Common myeloid progenitor, CD34-positive (primary cell): ENCODE data around the gene C1orf21.

Source experiments
- CTCF ChIA-PET: fragments of 350-600 bp; sonication (Branson Sonifier 250); formaldehyde crosslinking; loops from one replicate; lab custom pipeline; 2021; ENCODE audit warnings: antibody characterized with exemption; lab: Charles Lee
- POLR2A ChIA-PET: fragments of 350-600 bp; sonication (Branson Sonifier 250); formaldehyde crosslinking; loops from one replicate; lab custom pipeline; 2021; ENCODE audit warnings: antibody characterized with exemption; lab: Charles Lee
- DNase-seq, 3 donors: peaks; one replicate each; pipeline versions ENCODE4 v3.0.0 to v3.0.0-alpha.2; 2013
- H3K27ac ChIP-seq, 2 experiments: 1 replicate in 1 of 2; 2 replicates in 1 of 2; pipeline ENCODE4 v1.7.0; 2013; ENCODE audit warnings: inconsistent platforms in 2 of 2, low read length in 2 of 2, mild to moderate bottlenecking in 2 of 2, low read depth in 1 of 2, moderate library complexity in 1 of 2; ENCODE audit not compliant: severe bottlenecking in 2 of 2, insufficient read depth in 1 of 2, poor library complexity in 1 of 2
- H3K27me3 ChIP-seq, 5 experiments: replicated peaks in 2 of 5; 1 replicate in 3 of 5; 2 replicates in 2 of 5; pipeline versions ENCODE4 v1.6.1 to v1.7.0; 2013; ENCODE audit warnings: low read length in 4 of 5, mild to moderate bottlenecking in 2 of 5, moderate library complexity in 2 of 5, inconsistent platforms in 1 of 5; ENCODE audit not compliant: insufficient read depth in 5 of 5, control insufficient read depth in 4 of 5
- H3K36me3 ChIP-seq, 4 experiments: 1 replicate in 2 of 4; 2 replicates in 2 of 4; pipeline versions ENCODE4 v1.6.1 to v1.7.0; 2013; ENCODE audit warnings: low read length in 3 of 4, control low read depth in 1 of 4, mild to moderate bottlenecking in 1 of 4; ENCODE audit not compliant: control insufficient read depth in 4 of 4, insufficient read depth in 4 of 4
- H3K4me1 ChIP-seq, 4 experiments: 1 replicate in 3 of 4; 2 replicates in 1 of 4; pipeline versions ENCODE4 v1.6.1 to v1.7.1; 2013; ENCODE audit warnings: low read length in 3 of 4, mild to moderate bottlenecking in 3 of 4, control low read depth in 1 of 4, inconsistent platforms in 1 of 4, moderate library complexity in 1 of 4; ENCODE audit not compliant: control insufficient read depth in 4 of 4, insufficient read depth in 4 of 4; ENCODE audit errors: control extremely low read depth in 1 of 4
- H3K4me3 ChIP-seq, 7 experiments: 1 replicate in 4 of 7; 2 replicates in 3 of 7; pipeline versions ENCODE4 v1.5.1 to v1.7.0; 2013; ENCODE audit warnings: mild to moderate bottlenecking in 7 of 7, low read length in 6 of 7, moderate library complexity in 6 of 7, inconsistent platforms in 2 of 7, low read depth in 2 of 7, control low read depth in 1 of 7; ENCODE audit not compliant: insufficient read depth in 4 of 7, control insufficient read depth in 1 of 7; ENCODE audit errors: extremely low read depth in 1 of 7
- H3K9me3 ChIP-seq, 5 experiments: 1 replicate in 4 of 5; 2 replicates in 1 of 5; pipeline versions ENCODE4 v1.6.1 to v1.7.1; 2013; ENCODE audit warnings: low read length in 4 of 5, mild to moderate bottlenecking in 2 of 5, inconsistent platforms in 1 of 5, low read depth in 1 of 5, moderate library complexity in 1 of 5; ENCODE audit not compliant: control insufficient read depth in 4 of 5, insufficient read depth in 2 of 5; ENCODE audit errors: control extremely low read depth in 1 of 5
- WGBS: methylation state at CpG from one replicate; pipeline ENCODE4 v1.1.5; 2013; ENCODE audit not compliant: insufficient coverage; 5-methylcytosine and 5-hydroxymethylcytosine counted together

C1orf21 gene

DNA sequence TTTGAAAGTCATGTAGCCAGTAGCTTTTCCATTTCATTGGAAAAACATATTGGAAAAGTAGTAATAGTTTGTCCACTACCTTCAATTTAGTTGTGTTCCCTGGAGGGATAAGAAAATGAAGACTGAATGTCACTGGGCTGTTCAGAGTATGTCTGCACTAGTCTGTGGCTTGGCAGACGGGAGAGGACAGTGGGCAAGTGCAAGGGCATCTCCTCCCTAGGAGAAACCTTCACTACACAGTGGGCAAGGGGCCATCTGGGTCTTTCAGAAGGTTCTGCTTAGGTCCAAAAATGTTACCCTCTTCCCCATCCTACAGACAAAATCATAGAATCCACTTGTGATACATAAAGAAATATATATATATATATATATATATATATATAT, 118.1 kb downstream of the C1orf21 start:
- Histone ChIP-seq H3K27ac (no peak overlapping the region), H3K9me3 (no peaks in the 10 kb centered on the region), H3K4me3 (no peak overlapping the region), H3K36me3 (peaks cover 0 to 5% (median under 1%) of the 10 kb centered on the region in 4 experiments), H3K4me1 (peaks cover 0 to 18% (median 10%) of the 10 kb centered on the region in 4 experiments), H3K27me3 (no peaks in the 10 kb centered on the region)
- ChIA-PET POLR2A (no interaction called here), CTCF (no interaction called here)
- DNase-seq, result no peak
- WGBS, result no CpG with 5 or more reads among the region's 1 CpG

DNA sequence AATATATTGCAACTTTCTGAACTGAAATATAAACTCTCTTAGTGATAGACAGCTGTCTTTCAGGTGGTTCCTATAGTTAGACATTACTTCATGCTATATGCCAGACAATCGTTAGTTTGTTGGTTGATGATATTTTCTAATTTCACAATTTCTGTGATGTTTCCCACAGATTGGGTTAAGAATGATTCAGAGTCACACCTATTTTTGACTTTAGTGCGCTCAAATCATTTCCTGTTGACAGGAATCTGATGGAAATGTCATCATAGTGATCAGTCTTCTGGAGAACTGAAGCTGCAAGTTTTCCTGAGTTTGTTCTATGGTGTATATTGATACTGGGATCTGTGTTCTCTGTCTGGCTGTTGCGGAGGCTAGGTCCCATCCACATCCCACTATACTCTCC, 119.7 kb downstream of the C1orf21 start:
- Histone ChIP-seq H3K9me3 (no peaks in the 10 kb centered on the region), H3K27me3 (no peaks in the 10 kb centered on the region), H3K4me3 (no peak overlapping the region), H3K36me3 (peaks cover 0 to 12% (median 2%) of the 10 kb centered on the region in 4 experiments), H3K27ac (no peak overlapping the region), H3K4me1 (peaks cover 0 to 18% (median 10%) of the 10 kb centered on the region in 4 experiments)
- POLR2A ChIA-PET, result no interaction called here
- CTCF ChIA-PET, result interaction anchor here (1.0 kb wide), 1 partner anchor 15 kb away, joined by 3 read pairs; no protein-coding TSS in a partner anchor
- WGBS, result 92% methylated on average over 2 of the region's 3 CpGs
- no peak for DNase-seq

DNA sequence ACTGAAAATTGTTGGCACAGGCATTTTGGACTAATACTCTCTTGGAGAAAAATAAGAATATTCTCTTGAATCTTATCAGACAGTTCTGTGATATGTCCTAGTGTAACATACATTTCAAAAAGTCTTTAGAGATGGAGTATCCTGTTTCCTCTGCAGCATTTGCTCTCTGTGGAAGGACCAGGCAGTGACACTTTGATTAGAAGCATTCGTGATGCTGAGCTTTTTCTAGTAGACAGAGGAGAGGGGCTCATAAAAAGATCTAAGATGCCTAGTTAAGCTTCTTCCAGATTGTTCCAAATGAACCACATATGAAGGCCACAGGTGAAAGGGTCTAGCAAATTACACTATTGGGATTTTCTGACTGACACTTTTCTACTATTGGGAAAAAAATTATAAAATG, 120.3 kb downstream of the C1orf21 start:
- POLR2A ChIA-PET, result no interaction called here
- Histone ChIP-seq H3K4me1 (peaks cover 0 to 18% (median 10%) of the 10 kb centered on the region in 4 experiments), H3K36me3 (peaks cover 0 to 12% (median 4%) of the 10 kb centered on the region in 4 experiments), H3K9me3 (no peaks in the 10 kb centered on the region), H3K27ac (peak overlapping the region in 1 of 2 experiments; percentile 18), H3K4me3 (peak overlapping the region in 1 of 7 experiments; percentile 51), H3K27me3 (no peaks in the 10 kb centered on the region)
- CTCF ChIA-PET, result interaction anchor here (1.0 kb wide), 1 partner anchor 15 kb away, joined by 3 read pairs; no protein-coding TSS in a partner anchor
- DNase-seq, result no peak
- WGBS, result 0% methylated on average over 1 of the region's 1 CpG

DNA sequence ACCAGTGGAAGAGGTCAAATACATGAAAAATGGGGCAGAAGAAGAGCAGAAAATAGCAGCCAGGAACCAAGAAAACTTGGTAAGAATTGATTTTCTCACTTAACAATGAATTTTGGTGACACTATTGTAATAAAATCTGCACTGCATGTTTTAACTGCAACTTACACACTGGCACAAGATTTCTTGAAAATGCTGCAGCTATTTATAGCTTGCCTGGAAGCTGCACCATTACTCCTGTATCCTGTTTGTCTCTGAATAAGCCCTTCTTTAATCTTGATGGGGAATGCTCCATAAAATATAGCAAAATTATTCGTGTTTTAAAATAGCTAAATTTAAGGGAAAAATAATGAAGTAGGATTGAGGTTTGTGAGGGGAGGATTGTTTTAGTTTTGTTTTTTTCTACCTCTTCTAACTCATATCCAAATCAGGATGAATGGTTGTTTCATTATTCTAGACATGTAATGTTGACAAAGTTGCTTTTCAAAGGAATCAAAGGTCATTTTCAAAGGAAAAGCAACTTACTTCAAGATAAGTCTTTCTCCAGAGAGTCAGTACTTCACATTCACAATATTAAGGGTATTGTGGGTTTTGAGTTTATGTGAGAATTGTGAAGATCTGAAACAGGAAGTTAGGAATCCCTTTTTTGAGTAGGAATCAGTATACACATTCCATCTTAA, 120.9 kb downstream of the C1orf21 start:
- Histone ChIP-seq H3K27ac (peak overlapping the region in 1 of 2 experiments; percentile 18), H3K4me1 (peaks cover 0 to 18% (median 10%) of the 10 kb centered on the region in 4 experiments), H3K9me3 (no peaks in the 10 kb centered on the region), H3K27me3 (no peaks in the 10 kb centered on the region), H3K4me3 (peak overlapping the region in 2 of 7 experiments; percentile 37 to 51), H3K36me3 (peaks cover 0 to 14% (median 4%) of the 10 kb centered on the region in 4 experiments)
- POLR2A ChIA-PET, result interaction anchor here (0.7 kb wide), 1 partner anchor 484 kb away, joined by 3 read pairs; no protein-coding TSS in a partner anchor
- no CpG with 5 or more reads among the region's 1 CpG for WGBS
- CTCF ChIA-PET, result interaction anchor here (1.4 kb wide), 1 partner anchor 156 kb away, joined by 4 read pairs; no protein-coding TSS in a partner anchor
- no peak for DNase-seq

DNA sequence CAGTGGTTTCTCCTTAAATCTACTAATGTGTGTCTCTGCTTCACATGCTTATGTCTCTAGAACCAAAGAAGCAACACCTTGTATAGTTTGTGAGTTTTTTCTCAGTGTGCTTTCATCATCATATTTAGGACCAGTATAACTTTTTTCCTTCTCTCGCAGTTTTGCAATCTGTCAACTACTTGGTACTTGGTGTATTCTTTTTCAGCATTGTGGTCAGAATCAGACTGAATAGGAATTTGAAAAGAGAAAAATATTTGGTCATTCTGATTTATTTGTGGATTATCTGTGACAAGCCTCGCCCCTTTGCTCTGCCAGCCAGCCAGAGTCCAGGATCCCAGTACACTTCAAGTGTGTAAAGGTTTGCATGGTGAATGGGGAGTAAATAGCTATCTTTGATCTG, 122.3 kb downstream of the C1orf21 start:
- no peak for DNase-seq
- H3K9me3 ChIP-seq, result no peaks in the 10 kb centered on the region
- 100% methylated on average over 1 of the region's 2 CpGs for WGBS
- no peak overlapping the region for H3K4me3 ChIP-seq
- peaks cover 0 to 21% (median 15%) of the 10 kb centered on the region in 4 experiments for H3K4me1 ChIP-seq
- POLR2A ChIA-PET, result no interaction called here
- H3K27ac ChIP-seq, result no peak overlapping the region
- no peaks in the 10 kb centered on the region for H3K27me3 ChIP-seq
- CTCF ChIA-PET, result interaction anchor here (0.8 to 2.2 kb wide), 2 partner anchors 16 to 26 kb away, joined by 4 to 7 read pairs; no protein-coding TSS in a partner anchor
- peaks cover 0 to 15% (median 4%) of the 10 kb centered on the region in 4 experiments for H3K36me3 ChIP-seq

DNA sequence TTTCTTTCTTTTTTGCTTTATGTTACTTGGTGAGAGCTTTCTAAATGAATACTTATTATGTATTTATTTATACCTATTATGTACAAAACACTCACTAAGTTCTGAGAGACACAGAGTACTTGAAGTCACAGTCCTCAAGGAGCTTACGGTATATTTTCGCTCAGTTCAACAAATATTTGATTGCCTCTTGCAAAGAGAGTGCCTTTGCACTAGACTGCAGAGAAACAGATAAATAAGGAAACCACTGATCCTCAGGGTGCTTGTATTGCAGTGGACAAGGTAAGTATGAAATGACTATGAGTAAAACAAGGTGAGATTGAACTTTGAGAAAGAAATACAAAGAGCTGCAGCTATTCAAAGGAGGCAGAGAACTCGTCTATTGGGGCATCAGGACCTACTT, 123.3 kb downstream of the C1orf21 start:
- WGBS, result 100% methylated on average over 2 of the region's 3 CpGs
- no peak for DNase-seq
- CTCF ChIA-PET, result interaction anchor here (0.8 to 2.2 kb wide), 4 partner anchors 13 to 27 kb away, joined by 3 to 7 read pairs (median 5); no protein-coding TSS in a partner anchor
- Histone ChIP-seq H3K27me3 (no peaks in the 10 kb centered on the region), H3K36me3 (peaks cover 0 to 15% (median 4%) of the 10 kb centered on the region in 4 experiments), H3K4me3 (no peak overlapping the region), H3K27ac (no peak overlapping the region), H3K4me1 (peaks cover 0 to 21% (median 16%) of the 10 kb centered on the region in 4 experiments), H3K9me3 (no peaks in the 10 kb centered on the region)
- POLR2A ChIA-PET, result no interaction called here

DNA sequence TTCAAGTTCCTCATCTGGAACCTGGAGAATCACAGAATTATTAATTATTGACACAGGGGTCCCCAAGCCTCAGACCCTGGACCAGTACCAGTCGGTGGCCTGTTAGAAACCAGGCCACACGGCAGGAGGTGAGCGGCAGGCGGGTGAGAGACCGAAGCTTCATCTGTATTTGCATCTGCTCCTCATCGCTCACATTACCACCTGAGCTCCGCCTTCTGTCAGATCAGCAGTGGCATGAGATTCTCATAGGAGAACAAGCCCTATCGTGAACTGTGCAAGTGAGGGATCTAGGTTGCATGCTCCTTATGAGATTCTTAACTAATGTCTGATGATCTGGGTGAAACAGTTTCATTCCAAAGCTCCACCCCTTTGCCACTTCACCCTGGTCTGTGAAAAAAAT, 125.9 kb downstream of the C1orf21 start:
- DNase-seq, result no peak

More for the DNA sequence above, 125.9 kb downstream of the C1orf21 start:
- ChIA-PET POLR2A (interaction anchor here (0.7 kb wide), 1 partner anchor 107 kb away, joined by 3 read pairs; no protein-coding TSS in a partner anchor), CTCF (interaction anchor here (1.2 to 1.6 kb wide), 3 partner anchors 14 to 21 kb away, joined by 3 to 4 read pairs (median 4); no protein-coding TSS in a partner anchor)
- no peak overlapping the region for H3K27ac ChIP-seq
- H3K27me3 ChIP-seq, result no peaks in the 10 kb centered on the region
- H3K4me3 ChIP-seq, result no peak overlapping the region
- WGBS, result 96% methylated on average over 8 of the region's 8 CpGs
- peaks cover 0 to 15% (median 5%) of the 10 kb centered on the region in 4 experiments for H3K36me3 ChIP-seq
- H3K9me3 ChIP-seq, result no peaks in the 10 kb centered on the region
- H3K4me1 ChIP-seq, result peaks cover 0 to 11% (median 7%) of the 10 kb centered on the region in 4 experiments
